CD14-positive monocyte (primary cell): ENCODE measurements around the gene PAFAH2. TPM values are rescaled to one million over a fixed set of nuclear protein-coding genes. Genes with fewer than 3 reads are reported as not detected.
"Not testable (repeated sequence)": the region's sequence is repeated elsewhere in the genome, so short reads cannot be mapped to it uniquely, and the experiment has no call there.

Source experiments
- DNase-seq, 3 donors: peaks; one replicate each; pipeline ENCODE4 v3.0.0-alpha.2; 2011 to 2022
- H2AFZ ChIP-seq: 2 replicates; pipeline ENCODE4 v1.6.0; 2012; ENCODE audit warnings: mild to moderate bottlenecking, low read depth, low read length, inconsistent platforms; ENCODE audit not compliant: insufficient read depth, poor library complexity, severe bottlenecking
- H3K27ac ChIP-seq, 2 donors: 1 replicate in 1 of 2; 2 replicates in 1 of 2; pipeline ENCODE4 v1.5.1; 2012 to 2013; ENCODE audit warnings: low read length in 2 of 2, control low read depth in 1 of 2, inconsistent platforms in 1 of 2, low read depth in 1 of 2, mild to moderate bottlenecking in 1 of 2
- H3K27me3 ChIP-seq, 2 donors: one replicate each; pipeline versions ENCODE4 v1.6.0 to v1.6.1; 2011 to 2013; ENCODE audit warnings: low read length in 2 of 2; ENCODE audit not compliant: control insufficient read depth in 2 of 2, insufficient read depth in 2 of 2
- H3K36me3 ChIP-seq, 2 donors: replicated peaks in 1 of 2; 1 replicate in 1 of 2; 2 replicates in 1 of 2; pipeline versions ENCODE4 v1.5.1 to v1.6.1; 2012 to 2013; ENCODE audit warnings: low read length in 2 of 2, control low read depth in 1 of 2, inconsistent platforms in 1 of 2, mild to moderate bottlenecking in 1 of 2; ENCODE audit not compliant: insufficient read depth in 2 of 2, control insufficient read depth in 1 of 2
- H3K4me1 ChIP-seq, 2 donors: 1 replicate in 1 of 2; 2 replicates in 1 of 2; pipeline versions ENCODE4 v1.5.1 to v1.6.1; 2012 to 2013; ENCODE audit warnings: low read length in 2 of 2, control low read depth in 1 of 2, inconsistent platforms in 1 of 2, mild to moderate bottlenecking in 1 of 2, moderate library complexity in 1 of 2; ENCODE audit not compliant: insufficient read depth in 2 of 2, control insufficient read depth in 1 of 2
- H3K4me2 ChIP-seq: replicated peaks from 2 replicates; pipeline ENCODE3; 2012; ENCODE audit warnings: low read length, moderate library complexity, mild to moderate bottlenecking; ENCODE audit not compliant: poor library complexity, severe bottlenecking; ENCODE audit errors: extremely low read depth
- H3K4me3 ChIP-seq, 3 experiments: fragments of 200-600 bp in 1 of 3; sonication (generic) in 1 of 3; replicated peaks in 1 of 3; 1 replicate in 2 of 3; 2 replicates in 1 of 3; pipeline ENCODE4 v1.5.1; 2011 to 2013; ENCODE audit warnings: low read length in 3 of 3, mild to moderate bottlenecking in 3 of 3, control low read depth in 2 of 3, low read depth in 2 of 3, inconsistent platforms in 1 of 3, moderate library complexity in 1 of 3
- H3K79me2 ChIP-seq: 2 replicates; pipeline ENCODE4 v1.6.0; 2012; ENCODE audit warnings: mild to moderate bottlenecking, control low read depth, inconsistent platforms, low read length, moderate library complexity; ENCODE audit not compliant: insufficient read depth
- H3K9ac ChIP-seq: 2 replicates; pipeline ENCODE4 v1.6.0; 2017; ENCODE audit warnings: low read length, mild to moderate bottlenecking; ENCODE audit not compliant: insufficient read depth, poor library complexity, severe bottlenecking
- H3K9me3 ChIP-seq, 2 donors: replicated peaks in 1 of 2; 1 replicate in 1 of 2; 2 replicates in 1 of 2; pipeline versions ENCODE4 v1.5.1 to v1.6.1; 2012 to 2013; ENCODE audit warnings: low read length in 2 of 2, control low read depth in 1 of 2; ENCODE audit not compliant: control insufficient read depth in 1 of 2, insufficient read depth in 1 of 2
- H4K20me1 ChIP-seq: 2 replicates; pipeline ENCODE4 v1.6.0; 2012; ENCODE audit warnings: mild to moderate bottlenecking, low read length, control low read depth, moderate library complexity; ENCODE audit not compliant: insufficient read depth
- H3K27ac Mint-ChIP-seq, 7 donors: one replicate each; pipeline ENCODE4 v1.8.0; 2020; ENCODE audit warnings: mild to moderate bottlenecking in 7 of 7, mixed read lengths in 7 of 7, moderate library complexity in 6 of 7, inconsistent platforms in 2 of 7
- H3K27me3 Mint-ChIP-seq, 3 donors: one replicate each; pipeline ENCODE4 v1.8.0; 2021 to 2022; ENCODE audit warnings: low read depth in 3 of 3, mild to moderate bottlenecking in 3 of 3, mixed read lengths in 3 of 3, moderate library complexity in 3 of 3, inconsistent platforms in 1 of 3
- H3K36me3 Mint-ChIP-seq, 2 donors: one replicate each; pipeline ENCODE4 v1.8.0; 2020; ENCODE audit warnings: mixed read lengths in 2 of 2, inconsistent platforms in 1 of 2, mild to moderate bottlenecking in 1 of 2
- H3K4me1 Mint-ChIP-seq: one replicate; pipeline ENCODE4 v1.8.0; 2020; ENCODE audit warnings: mild to moderate bottlenecking, mixed read lengths
- H3K4me3 Mint-ChIP-seq, 2 donors: one replicate each; pipeline ENCODE4 v1.8.0; 2020; ENCODE audit warnings: mild to moderate bottlenecking in 2 of 2, mixed read lengths in 2 of 2, moderate library complexity in 1 of 2
- H3K9me3 Mint-ChIP-seq, 7 donors: one replicate each; pipeline ENCODE4 v1.8.0; 2020 to 2022; ENCODE audit warnings: mixed read lengths in 7 of 7, mild to moderate bottlenecking in 6 of 7, moderate library complexity in 6 of 7, inconsistent platforms in 2 of 7
- CTCF ChIP-seq: fragments of 200-600 bp; IDR thresholded peaks from one replicate; pipeline ENCODE4 v1.8.0; 2022; ENCODE audit warnings: antibody characterized with exemption, mild to moderate bottlenecking
- WGBS: methylation state at CpG from one replicate; pipeline ENCODE4 v1.1.5; 2013; ENCODE audit warnings: missing lambda C conversion rate; ENCODE audit not compliant: insufficient coverage; 5-methylcytosine and 5-hydroxymethylcytosine counted together
- intact Hi-C, 2 donors: fragments of 100-400 bp; cut with micrococcal nuclease; formaldehyde crosslinking; loops; one replicate each; pipeline versions ENCODE4 v1.15.0 to v1.15.1; 2023
- polyA plus RNA-seq, 3 donors: library from polyadenylated mRNA; depleted of rRNA in 1 of 3; unstranded in 2 of 3; stranded (reverse) in 1 of 3; fragments of 300-500 nt in 2 of 3; fragments of >200 nt in 1 of 3; fragmentation: Illumina TruSeq in 2 of 3; gene quantifications; 1 replicate in 2 of 3; 2 replicates in 1 of 3; pipeline ENCODE4 v1.2.3, GENCODE V29; 2012 to 2021

The PAFAH2 gene
- polyA plus RNA-seq, 3 donors, result 6.4 to 9.2 (median 6.8) TPM

GRCh38 chr1:25945761-25946160 lies 52.1 kb downstream of the PAFAH2 start:
- Histone ChIP-seq H3K36me3 (no peaks in the 10 kb centered on the region), H3K4me3 (no peak overlapping the region), H3K9me3 (peaks cover 20 to 22% of the 10 kb centered on the region in 2 donors), H3K9ac (no peak overlapping the region), H3K79me2 (no peaks in the 10 kb centered on the region), H2AFZ (no peak overlapping the region), H3K4me1 (no peaks in the 10 kb centered on the region), H3K27ac (no peak overlapping the region), H3K27me3 (no peaks in the 10 kb centered on the region), H4K20me1 (no peaks in the 10 kb centered on the region), H3K4me2 (no peak overlapping the region)
- WGBS, result 95% methylated on average over 2 of the region's 5 CpGs
- DNase-seq, result no peak
- H3K27me3 Mint-ChIP-seq, result peaks cover 2 to 8% (median 2%) of the 10 kb centered on the region in 3 donors
- no peak overlapping the region for H3K4me3 Mint-ChIP-seq
- TF ChIP-seq CTCF, result no peak
- intact Hi-C loops, result no loop called here
- H3K27ac Mint-ChIP-seq, result no peak overlapping the region
- peaks cover 0 to 1% of the 10 kb centered on the region in 2 donors for H3K36me3 Mint-ChIP-seq
- H3K9me3 Mint-ChIP-seq, result peaks cover 20 to 31% (median 26%) of the 10 kb centered on the region in 7 donors
- no peaks in the 10 kb centered on the region for H3K4me1 Mint-ChIP-seq

- Histone ChIP-seq H2AFZ (no peak overlapping the region), H3K9me3 (peaks cover 20 to 22% of the 10 kb centered on the region in 2 donors), H3K27ac (no peak overlapping the region), H3K27me3 (no peaks in the 10 kb centered on the region), H3K9ac (no peak overlapping the region), H3K4me1 (no peaks in the 10 kb centered on the region), H3K4me2 (no peak overlapping the region), H3K36me3 (no peaks in the 10 kb centered on the region), H4K20me1 (no peaks in the 10 kb centered on the region), H3K4me3 (no peak overlapping the region), H3K79me2 (no peaks in the 10 kb centered on the region)
- Mint-ChIP-seq H3K27me3 (peaks cover 2 to 8% (median 2%) of the 10 kb centered on the region in 3 donors), H3K27ac (no peak overlapping the region), H3K4me3 (no peak overlapping the region), H3K9me3 (peaks cover 20 to 31% (median 26%) of the 10 kb centered on the region in 7 donors), H3K36me3 (peaks cover 0 to 1% of the 10 kb centered on the region in 2 donors), H3K4me1 (no peaks in the 10 kb centered on the region)
- WGBS, result 92% methylated on average over 2 of the region's 3 CpGs
- intact Hi-C loops, result no loop called here
- no peak for TF ChIP-seq CTCF
- no peak for DNase-seq
These were observed 52.9 kb downstream of the PAFAH2 start for GRCh38 chr1:25944986-25945385.

- H3K4me3 ChIP-seq, DNase-seq, H3K4me3 Mint-ChIP-seq, H3K4me2 ChIP-seq, H3K36me3 ChIP-seq, H4K20me1 ChIP-seq, H2AFZ ChIP-seq, H3K27me3 ChIP-seq, H3K27ac Mint-ChIP-seq, H3K4me1 Mint-ChIP-seq, H3K27ac ChIP-seq, H3K36me3 Mint-ChIP-seq, H3K9ac ChIP-seq, H3K79me2 ChIP-seq, H3K4me1 ChIP-seq, H3K27me3 Mint-ChIP-seq, intact Hi-C loops: not testable (repeated sequence)
- H3K9me3 ChIP-seq, result peaks cover 20 to 22% of the 10 kb centered on the region in 2 donors
- peaks cover 20 to 28% (median 26%) of the 10 kb centered on the region in 7 donors for H3K9me3 Mint-ChIP-seq
- no CpG with 5 or more reads among the region's 5 CpGs for WGBS
These were observed 54.4 kb downstream of the PAFAH2 start for GRCh38 chr1:25943511-25943910.
